IMR-90 (cell line): ENCODE results near the gene TAL1. TPM values are rescaled to one million over a fixed set of nuclear protein-coding genes. Genes with fewer than 3 reads are reported as not detected.

Experiments used
- ATAC-seq: fragments of 200-7000 bp; cut with Tn5 transposase; 2 replicates; pipeline ENCODE4 v1.9.1; 2020; ENCODE audit warnings: low read depth, mild to moderate bottlenecking, moderate library complexity
- BruUV-seq: library from RNA; stranded (reverse); fragments of 400-500 nt; replicated peaks from 2 replicates; lab custom pipeline; 2021; lab: Mats Ljungman, UMichigan
- CTCF ChIA-PET: fragments of 300-600 bp; formaldehyde crosslinking; extraction: SDS; loops from one replicate; lab custom pipeline; 2021; ENCODE audit warnings: antibody characterized with exemption; lab: Yijun Ruan, JAX
- POLR2A ChIA-PET: fragments of 300-600 bp; sonication (Branson Sonifier 250); formaldehyde crosslinking; loops from one replicate; lab custom pipeline; 2022; ENCODE audit warnings: antibody characterized with exemption; ENCODE audit not compliant: unreplicated experiment; lab: Charles Lee
- DNase-seq: peaks from one replicate; pipeline ENCODE4 v3.0.0; 2013
- H2AFZ ChIP-seq: replicated peaks from 2 replicates; pipeline ENCODE3; 2013; ENCODE audit warnings: low read length, mild to moderate bottlenecking; ENCODE audit not compliant: poor library complexity
- H2AK5ac ChIP-seq: 2 replicates; pipeline ENCODE4 v1.6.1; 2013; ENCODE audit warnings: low read depth, low read length, inconsistent platforms
- H2AK9ac ChIP-seq: replicated peaks from 2 replicates; pipeline ENCODE3; 2013; ENCODE audit warnings: mild to moderate bottlenecking, low read depth, low read length, moderate library complexity; ENCODE audit not compliant: poor library complexity
- H2BK120ac ChIP-seq: 2 replicates; pipeline ENCODE4 v1.6.1; 2013; ENCODE audit warnings: low read depth, low read length, inconsistent platforms
- H2BK15ac ChIP-seq: 3 replicates; pipeline ENCODE4 v1.6.1; 2013; ENCODE audit warnings: low read depth, low read length, inconsistent platforms
- H2BK20ac ChIP-seq: 2 replicates; pipeline ENCODE4 v1.6.1; 2013; ENCODE audit warnings: low read depth, mild to moderate bottlenecking, inconsistent platforms, low read length, moderate library complexity
- H2BK5ac ChIP-seq: 2 replicates; pipeline ENCODE4 v1.6.1; 2013; ENCODE audit warnings: mild to moderate bottlenecking, low read depth, low read length, inconsistent platforms; ENCODE audit not compliant: poor library complexity, severe bottlenecking
- H3K14ac ChIP-seq: replicated peaks from 2 replicates; pipeline ENCODE4 v1.6.1; 2013; ENCODE audit warnings: low read depth, low read length, inconsistent platforms
- H3K18ac ChIP-seq: 2 replicates; pipeline ENCODE4 v1.6.1; 2013; ENCODE audit warnings: low read depth, low read length, control low read depth
- H3K23ac ChIP-seq: 2 replicates; pipeline ENCODE4 v1.6.1; 2013; ENCODE audit warnings: low read depth, low read length, inconsistent platforms
- H3K27ac ChIP-seq: 2 replicates; pipeline ENCODE4 v1.5.1; 2013; ENCODE audit warnings: mild to moderate bottlenecking, control low read depth, low read length; ENCODE audit not compliant: insufficient read depth
- H3K27me3 ChIP-seq: 2 replicates; pipeline ENCODE4 v1.6.1; 2013; ENCODE audit warnings: low read length; ENCODE audit not compliant: control insufficient read depth, insufficient read depth
- H3K36me3 ChIP-seq: 2 replicates; pipeline ENCODE4 v1.6.1; 2013; ENCODE audit warnings: low read length, mixed read lengths; ENCODE audit not compliant: control insufficient read depth, insufficient read depth
- H3K4ac ChIP-seq: 2 replicates; pipeline ENCODE4 v1.6.1; 2013; ENCODE audit warnings: low read depth, low read length, inconsistent platforms
- H3K4me1 ChIP-seq: 2 replicates; pipeline ENCODE4 v1.6.1; 2013; ENCODE audit warnings: low read length, mixed read lengths; ENCODE audit not compliant: control insufficient read depth, insufficient read depth
- H3K4me2 ChIP-seq: 2 replicates; pipeline ENCODE4 v1.6.1; 2013; ENCODE audit warnings: low read depth, mild to moderate bottlenecking, control low read depth, low read length, moderate library complexity
- H3K4me3 ChIP-seq: 2 replicates; pipeline ENCODE4 v1.5.1; 2013; ENCODE audit warnings: low read depth, mild to moderate bottlenecking, control low read depth, low read length, moderate library complexity; ENCODE audit not compliant: insufficient read depth
- H3K56ac ChIP-seq: 2 replicates; pipeline ENCODE4 v1.6.1; 2013; ENCODE audit warnings: low read length, inconsistent platforms; ENCODE audit not compliant: insufficient read depth; ENCODE audit errors: extremely low read depth
- H3K79me1 ChIP-seq, 2 experiments: 2 replicates each; pipeline ENCODE4 v1.6.1; 2013; ENCODE audit warnings: low read length in 2 of 2, inconsistent platforms in 1 of 2, low read depth in 1 of 2
- H3K9ac ChIP-seq: 2 replicates; pipeline ENCODE4 v1.6.1; 2013; ENCODE audit warnings: low read depth, low read length, control low read depth
- H3K9me1 ChIP-seq: 2 replicates; pipeline ENCODE4 v1.6.1; 2013; ENCODE audit warnings: low read length, inconsistent platforms; ENCODE audit not compliant: insufficient read depth
- H3K9me3 ChIP-seq: 2 replicates; pipeline ENCODE4 v1.6.1; 2013; ENCODE audit warnings: low read length; ENCODE audit not compliant: control insufficient read depth, insufficient read depth
- H4K20me1 ChIP-seq: 2 replicates; pipeline ENCODE4 v1.6.1; 2013; ENCODE audit warnings: low read length, inconsistent platforms; ENCODE audit not compliant: insufficient read depth
- H4K5ac ChIP-seq: 2 replicates; pipeline ENCODE4 v1.6.1; 2013; ENCODE audit warnings: mild to moderate bottlenecking, low read depth, low read length, control low read depth
- H4K8ac ChIP-seq, 2 experiments: 2 replicates each; pipeline ENCODE4 v1.6.1; 2013; ENCODE audit warnings: low read depth in 2 of 2, low read length in 2 of 2, control low read depth in 1 of 2, inconsistent platforms in 1 of 2
- H4K91ac ChIP-seq: 2 replicates; pipeline ENCODE4 v1.6.1; 2013; ENCODE audit warnings: low read depth, low read length, inconsistent platforms; ENCODE audit not compliant: insufficient read depth
- CHD1 ChIP-seq: IDR thresholded peaks from 2 replicates; pipeline ENCODE4 v1.6.1; 2012; ENCODE audit warnings: low read depth, low read length, improper control_type of control experiment
- MAZ ChIP-seq: IDR thresholded peaks from 2 replicates; pipeline ENCODE4 v1.6.1; 2012; ENCODE audit warnings: low read depth, mild to moderate bottlenecking, low read length, improper control_type of control experiment, moderate library complexity, borderline replicate concordance
- SMC3 ChIP-seq: fragments of 150-350 bp; IDR thresholded peaks from 2 replicates; pipeline ENCODE4 v1.6.1; 2016; ENCODE audit warnings: low read depth, mild to moderate bottlenecking, antibody characterized with exemption, low read length, moderate library complexity
- WGBS, 2 experiments: methylation state at CpG; one replicate each; pipeline versions ENCODE4 v1.1.5 to v1.1.7; 2013; ENCODE audit warnings: missing lambda C conversion rate in 2 of 2; ENCODE audit not compliant: insufficient read length in 1 of 2; ENCODE audit errors: extremely low coverage in 2 of 2; 5-methylcytosine and 5-hydroxymethylcytosine counted together
- dilution Hi-C: fragments of 300-500 bp; cut with HindIII; formaldehyde crosslinking; loops from one replicate; pipeline ENCODE4 v1.14.3; 2018; ENCODE audit warnings: low sequenced_read_pairs; ENCODE audit not compliant: unreplicated experiment
- in situ Hi-C: fragments of 300-500 bp; cut with MboI; formaldehyde crosslinking; loops from 3 replicates; pipeline ENCODE4 v1.14.3; 2019; ENCODE audit warnings: low sequenced_read_pairs, inconsistent platforms, mixed read lengths
- intact Hi-C: fragments of 100-400 bp; cut with micrococcal nuclease; formaldehyde crosslinking; loops from 2 replicates; pipeline ENCODE4 v1.10.0; 2022
- polyA plus RNA-seq, 3 experiments: library from polyadenylated mRNA; depleted of rRNA; stranded (reverse); fragments of >200 nt; gene quantifications; 2 replicates each; pipeline ENCODE4 v1.2.3, GENCODE V29; 2012; ENCODE audit warnings: low replicate concordance in 1 of 3
- total RNA-seq: library from RNA; depleted of rRNA; stranded (reverse); fragments of >200 nt; gene quantifications from 2 replicates; pipeline ENCODE4 v1.2.3, GENCODE V29; 2012

The TAL1 gene
- total and polyA plus RNA-seq, 2 of the 4 experiments (the other 2 are of a cell fraction) = not detected

GRCh38 chr1:47184822-47185677, 47.0 kb downstream of the TAL1 start:
- H4K5ac ChIP-seq = no peak overlapping the region
- no peak overlapping the region for H2BK15ac ChIP-seq
- H3K4me2 ChIP-seq = no peak overlapping the region
- H2BK5ac ChIP-seq = no peak overlapping the region
- CTCF ChIA-PET = no interaction called here
- no peaks in the 10 kb centered on the region; the same call in 1 of the 2 replicates for H4K20me1 ChIP-seq
- in situ Hi-C loops = loop anchor here (5.0 to 10.0 kb wide), 2 partner anchors 237 to 530 kb away; no protein-coding TSS in a partner anchor
- H2AK5ac ChIP-seq = no peak overlapping the region
- H3K18ac ChIP-seq = no peak overlapping the region
- ATAC-seq (no peak), DNase-seq (no peak)
- no peaks in the 10 kb centered on the region for H3K79me1 ChIP-seq
- H3K56ac ChIP-seq = no peak overlapping the region
- no peak overlapping the region for H3K27ac ChIP-seq
- H4K91ac ChIP-seq = no peak overlapping the region
- intact Hi-C loops = no loop called here
- H4K8ac ChIP-seq = no peak overlapping the region
- H3K4me1 ChIP-seq = no peaks in the 10 kb centered on the region
- H3K27me3 ChIP-seq = peaks cover 2% of the 10 kb centered on the region; the same call in 1 of the 2 replicates
- H3K9me1 ChIP-seq = no peaks in the 10 kb centered on the region
- H3K23ac ChIP-seq = no peak overlapping the region
- no peak overlapping the region for H3K14ac ChIP-seq
- H2BK20ac ChIP-seq = no peak overlapping the region
- no peak overlapping the region for H2BK120ac ChIP-seq
- 0% methylated on average over 1 of the region's 14 CpGs; no CpG with 5 or more reads in 1 of the 2 experiments for WGBS, 2 experiments
- POLR2A ChIA-PET = no interaction called here
- dilution Hi-C loops = no loop called here
- H3K4me3 ChIP-seq = no peak overlapping the region
- H3K4ac ChIP-seq = no peak overlapping the region
- H2AK9ac ChIP-seq = no peak overlapping the region
- H3K9ac ChIP-seq = no peak overlapping the region
- BruUV-seq = no TSS peak
- H3K36me3 ChIP-seq = no peaks in the 10 kb centered on the region
- no peaks in the 10 kb centered on the region for H3K9me3 ChIP-seq
- H2AFZ ChIP-seq = no peak overlapping the region
- no peak for TF ChIP-seq CHD1
- TF ChIP-seq MAZ = no peak
- no peak for TF ChIP-seq SMC3
